RPMI8226 (cell line): ENCODE data around the gene AUTS2.

ENCODE experiments used
- DNase-seq: peaks from one replicate; pipeline ENCODE4 v3.0.0-alpha.2; 2015

The AUTS2 gene

GRCh38 chr7:69600710-69601519 is 2.6 kb downstream of the AUTS2 start:
- DNase-seq = no peak

- no peak for DNase-seq
These were observed 4.2 kb downstream of the AUTS2 start for GRCh38 chr7:69602522-69602921.

DNA sequence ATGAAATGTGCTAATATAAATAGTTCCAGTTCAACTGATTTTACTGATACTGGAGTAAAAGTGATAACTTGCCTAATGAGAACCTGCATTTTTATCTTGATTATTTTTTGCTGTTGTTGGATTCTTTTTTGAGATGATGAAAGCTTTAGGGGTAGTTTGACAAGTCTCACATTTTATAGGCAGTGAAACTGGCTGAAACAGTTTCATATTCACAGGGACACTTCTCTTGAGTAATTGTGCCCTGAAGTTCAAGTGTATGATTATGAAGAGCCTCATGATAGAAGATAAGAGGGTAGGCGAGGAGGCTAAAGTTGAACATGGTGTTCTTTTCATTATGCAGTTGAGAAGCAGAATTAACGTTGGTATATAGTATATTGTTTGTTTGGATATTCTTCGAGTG is 5.1 kb downstream of the AUTS2 start:
- DNase-seq = no peak

GRCh38 chr7:69603937-69604494 is 5.7 kb downstream of the AUTS2 start:
- DNase-seq = no peak

DNA sequence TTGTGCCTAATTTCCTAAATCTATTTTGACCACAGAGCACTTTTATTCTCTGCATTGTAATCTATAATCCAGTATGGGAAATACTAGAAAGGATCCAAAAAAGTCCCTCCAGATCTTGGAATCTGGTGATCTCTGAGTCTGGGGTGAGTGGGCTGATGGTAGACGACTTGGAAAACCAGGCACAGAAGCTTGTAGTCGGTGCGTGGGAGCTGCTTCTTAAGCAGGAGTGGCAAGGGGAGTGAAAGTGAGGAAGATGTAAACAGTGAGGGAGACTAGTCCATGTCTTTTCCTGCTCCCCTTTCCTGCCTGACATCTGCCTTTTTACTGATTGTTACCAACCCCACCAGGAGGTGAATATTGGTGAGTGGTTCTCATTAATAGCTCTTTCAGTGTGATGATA is 6.8 kb downstream of the AUTS2 start:
- DNase-seq = no peak

- DNase-seq = no peak
These were observed 7.3 kb downstream of the AUTS2 start for GRCh38 chr7:69605546-69605945.

DNA sequence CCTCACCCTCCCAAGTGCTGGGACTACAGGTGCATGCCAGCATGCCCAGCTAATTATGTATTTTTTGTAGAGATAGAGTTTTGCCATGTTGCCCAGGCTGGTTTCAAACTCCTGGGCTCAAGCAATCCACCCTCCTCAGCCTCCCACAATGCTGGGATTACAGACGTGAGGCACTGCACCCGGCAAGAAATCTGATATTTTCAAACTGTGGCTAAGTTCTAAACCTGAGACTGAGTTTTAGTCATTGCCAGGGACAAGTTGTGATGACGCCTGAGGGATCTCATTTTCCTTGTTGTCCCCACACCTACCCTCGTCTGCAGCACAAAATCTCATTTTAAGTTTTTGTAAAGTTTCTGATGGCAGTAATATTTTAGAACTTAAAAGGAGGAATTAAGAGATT is 9.8 kb downstream of the AUTS2 start:
- no peak for DNase-seq

DNA sequence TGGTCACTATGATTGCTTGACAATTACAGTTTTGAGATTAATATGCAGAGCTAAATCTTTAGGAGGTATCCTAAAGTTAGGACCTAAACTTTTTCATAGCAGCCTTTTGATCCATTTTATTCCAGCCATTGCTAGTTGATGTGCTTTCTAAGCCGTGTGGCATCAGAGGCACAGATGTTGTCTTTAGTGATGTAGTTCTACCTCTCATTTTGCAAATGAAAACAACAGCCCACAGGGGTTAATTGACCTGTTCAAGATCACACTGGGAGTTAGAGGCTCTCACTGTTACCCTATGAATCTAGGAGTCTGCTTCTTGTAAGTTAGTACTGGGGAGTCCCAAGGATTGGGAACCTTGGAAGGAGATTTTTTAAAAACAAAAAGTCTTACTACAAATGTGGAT is 10.6 kb downstream of the AUTS2 start:
- no peak for DNase-seq

- no peak for DNase-seq
These were observed 11.5 kb downstream of the AUTS2 start for GRCh38 chr7:69609541-69610373.

GRCh38 chr7:69610374-69611084 is 12.3 kb downstream of the AUTS2 start:
- DNase-seq = no peak

GRCh38 chr7:69612981-69613380 is 14.7 kb downstream of the AUTS2 start:
- no peak for DNase-seq

- no peak for DNase-seq
These were observed 15.6 kb downstream of the AUTS2 start for GRCh38 chr7:69613846-69614245.

DNA sequence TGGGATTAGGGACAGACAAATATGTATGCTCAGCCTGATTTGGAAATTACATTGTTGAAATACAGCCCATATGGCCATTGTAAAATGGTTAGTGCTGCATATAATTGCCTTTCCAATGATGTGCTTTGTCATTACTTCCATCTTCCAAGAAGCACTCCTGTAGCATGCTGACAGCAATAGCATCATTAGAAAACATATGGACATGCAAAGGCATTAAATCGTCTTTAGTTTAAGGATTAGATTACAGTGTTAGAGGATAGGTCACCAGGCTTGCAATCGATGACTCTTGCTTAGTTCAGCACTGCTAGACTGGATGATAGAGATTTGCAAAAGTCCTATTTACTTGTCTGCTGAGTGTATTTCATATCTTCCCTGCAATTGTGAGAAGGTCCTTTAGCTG is 17.4 kb downstream of the AUTS2 start:
- DNase-seq = no peak

GRCh38 chr7:69617364-69617763 is 19.1 kb downstream of the AUTS2 start:
- peak; percentile 56 for DNase-seq

DNA sequence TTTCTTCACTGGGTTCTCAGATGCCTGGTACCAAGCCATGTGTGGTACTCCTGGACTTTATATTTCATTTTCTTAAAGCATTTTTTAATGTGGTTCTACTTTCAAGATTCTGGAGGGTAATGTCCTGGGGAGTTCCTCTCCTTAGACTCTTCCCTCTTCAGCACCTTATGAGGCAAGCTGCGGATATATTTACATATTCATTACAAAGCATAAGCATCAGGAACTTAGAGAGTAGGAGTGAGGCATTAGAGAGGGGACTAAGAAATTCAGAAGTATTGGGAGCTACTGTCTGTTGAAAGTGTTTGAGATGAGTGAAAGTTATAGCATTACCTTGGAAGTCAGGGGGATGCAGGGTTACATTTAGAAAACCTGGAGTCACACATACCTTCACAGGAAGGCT is 20.8 kb downstream of the AUTS2 start:
- DNase-seq = no peak

GRCh38 chr7:69619635-69620034 is 21.4 kb downstream of the AUTS2 start:
- DNase-seq = no peak

- DNase-seq = no peak
These were observed 21.8 kb downstream of the AUTS2 start for GRCh38 chr7:69620063-69620462.

GRCh38 chr7:69620650-69621049 is 22.4 kb downstream of the AUTS2 start:
- DNase-seq = no peak

DNA sequence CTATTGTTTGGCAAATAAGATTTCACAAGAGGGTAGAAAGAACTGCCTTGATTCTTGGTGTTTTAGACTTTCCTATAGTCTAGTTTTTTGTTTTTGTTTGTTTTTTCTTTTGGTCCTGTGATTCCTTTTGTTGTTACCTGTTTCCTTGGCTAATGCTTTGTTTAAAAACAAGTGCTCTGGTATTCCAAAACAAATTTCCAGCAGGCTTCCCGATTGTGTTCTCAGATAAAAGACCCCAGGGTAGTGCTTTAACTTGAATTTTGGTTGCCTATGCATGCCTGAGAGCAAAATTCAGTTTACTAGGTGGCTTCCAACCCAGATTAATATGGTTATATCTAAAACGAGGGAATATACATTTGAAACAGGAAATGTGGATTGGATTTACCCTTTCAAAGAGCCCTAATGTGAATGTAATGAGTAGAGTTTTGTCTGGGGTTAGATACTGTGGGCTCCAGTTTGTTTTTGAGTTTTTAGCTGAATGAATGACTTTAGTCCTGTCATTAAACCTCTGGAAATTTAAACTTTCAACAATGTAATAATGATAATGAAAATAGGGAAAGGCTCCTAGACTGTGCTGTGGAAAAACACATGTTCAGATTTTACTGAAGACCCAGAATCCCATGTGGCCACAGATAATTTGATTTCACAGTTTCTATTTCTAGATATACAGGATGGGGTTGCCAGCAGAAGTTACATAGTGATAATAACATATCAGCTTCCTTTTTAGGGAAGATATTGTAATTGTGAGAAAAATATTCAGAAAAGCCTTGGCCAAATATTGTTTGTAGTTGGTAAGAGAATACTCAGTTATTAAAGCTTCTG is 23.9 kb downstream of the AUTS2 start:
- DNase-seq = no peak

GRCh38 chr7:69622960-69623359 is 24.7 kb downstream of the AUTS2 start:
- DNase-seq = peak; percentile 41

DNA sequence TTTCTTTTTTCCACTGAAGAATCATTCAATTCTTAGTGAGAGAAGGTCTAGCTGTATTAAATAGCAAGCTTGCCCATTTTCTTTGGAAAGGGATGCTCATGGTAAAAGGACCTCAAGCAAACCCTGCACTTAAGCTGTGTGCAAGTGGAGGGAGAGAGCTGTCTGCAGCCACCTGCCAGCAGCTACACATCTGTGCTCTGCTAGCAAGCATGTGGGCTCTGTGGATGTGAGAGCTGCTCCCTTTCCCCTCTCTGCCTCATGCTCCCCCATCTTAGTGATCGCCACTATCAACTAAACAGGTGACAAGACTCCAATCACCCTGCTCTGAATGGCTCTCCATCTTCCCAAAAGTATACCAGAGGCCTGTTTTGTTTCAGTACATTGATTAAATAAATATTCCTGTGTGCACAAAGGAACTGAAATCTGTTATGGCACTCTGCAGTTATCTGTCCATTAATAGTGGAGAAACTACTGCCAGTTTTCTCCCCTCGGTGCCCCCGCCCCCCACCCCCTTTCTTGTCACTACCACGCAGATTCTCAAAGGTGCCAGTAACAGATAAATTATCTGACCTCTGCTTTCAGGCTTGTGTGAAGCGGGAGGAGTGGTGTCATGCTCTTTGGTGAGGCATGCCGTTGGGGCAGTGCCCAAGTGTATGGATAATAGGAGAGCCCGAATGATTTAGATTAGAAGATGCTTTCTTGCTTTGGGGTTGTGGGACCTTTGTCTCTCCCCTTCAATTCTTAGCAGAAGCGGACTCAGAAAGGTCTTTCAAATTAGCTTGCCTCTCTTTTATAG is 26.4 kb downstream of the AUTS2 start:
- peak; percentile 52 for DNase-seq

GRCh38 chr7:69625238-69625637 is 27.0 kb downstream of the AUTS2 start:
- DNase-seq = no peak
